ENCODE data around the gene CRTC3.

DNA sequence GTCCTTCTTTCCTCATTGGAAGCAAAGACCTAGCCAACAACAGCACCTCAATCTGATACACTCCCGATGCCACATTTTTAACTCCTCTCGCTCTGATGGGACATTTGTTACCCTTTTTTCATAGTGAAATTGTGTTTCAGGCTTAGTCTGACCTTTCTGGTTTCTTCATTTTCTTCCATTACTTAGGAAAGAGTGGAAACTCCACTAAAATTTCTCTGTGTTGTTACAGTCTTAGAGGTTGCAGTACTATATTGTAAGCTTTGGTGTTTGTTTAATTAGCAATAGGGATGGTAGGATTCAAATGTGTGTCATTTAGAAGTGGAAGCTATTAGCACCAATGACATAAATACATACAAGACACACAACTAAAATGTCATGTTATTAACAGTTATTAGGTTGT lies 29.6 kb upstream of the CRTC3 start:
- TF ChIP-seq, protein P1, sequence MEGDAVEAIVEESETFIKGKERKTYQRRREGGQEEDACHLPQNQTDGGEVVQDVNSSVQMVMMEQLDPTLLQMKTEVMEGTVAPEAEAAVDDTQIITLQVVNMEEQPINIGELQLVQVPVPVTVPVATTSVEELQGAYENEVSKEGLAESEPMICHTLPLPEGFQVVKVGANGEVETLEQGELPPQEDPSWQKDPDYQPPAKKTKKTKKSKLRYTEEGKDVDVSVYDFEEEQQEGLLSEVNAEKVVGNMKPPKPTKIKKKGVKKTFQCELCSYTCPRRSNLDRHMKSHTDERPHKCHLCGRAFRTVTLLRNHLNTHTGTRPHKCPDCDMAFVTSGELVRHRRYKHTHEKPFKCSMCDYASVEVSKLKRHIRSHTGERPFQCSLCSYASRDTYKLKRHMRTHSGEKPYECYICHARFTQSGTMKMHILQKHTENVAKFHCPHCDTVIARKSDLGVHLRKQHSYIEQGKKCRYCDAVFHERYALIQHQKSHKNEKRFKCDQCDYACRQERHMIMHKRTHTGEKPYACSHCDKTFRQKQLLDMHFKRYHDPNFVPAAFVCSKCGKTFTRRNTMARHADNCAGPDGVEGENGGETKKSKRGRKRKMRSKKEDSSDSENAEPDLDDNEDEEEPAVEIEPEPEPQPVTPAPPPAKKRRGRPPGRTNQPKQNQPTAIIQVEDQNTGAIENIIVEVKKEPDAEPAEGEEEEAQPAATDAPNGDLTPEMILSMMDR (IDR thresholded peaks at IDR 0.05; ENCODE audit: low read depth, low read length), result no peak
- no peak for TF ChIP-seq MYC (IDR thresholded peaks at IDR 0.05; ENCODE audit: low read depth, low read length)

Data from NB4 (cell line).